Endometrial microvascular endothelial cells (primary cell): Measurements from ENCODE around the gene RTKN. TPM values are rescaled to one million over a fixed set of nuclear protein-coding genes. Genes with fewer than 3 reads are reported as not detected.

Experiments used
- in situ Hi-C: cut with HindIII; loops from 2 replicates; pipeline ENCODE4 v1.10.0; 2017; ENCODE audit warnings: low sequenced_read_pairs, low pct_unique_long_range_greater_than_20kb; ENCODE audit errors: inconsistent ontology term
- total RNA-seq: library from RNA; depleted of rRNA; stranded (reverse); fragments of >200 nt; gene quantifications from one replicate; pipeline ENCODE4 v1.2.3, GENCODE V29; 2015; ENCODE audit errors: inconsistent ontology term

RTKN gene
- total RNA-seq, 1 donor from 2014 or later: 1.0 TPM

DNA sequence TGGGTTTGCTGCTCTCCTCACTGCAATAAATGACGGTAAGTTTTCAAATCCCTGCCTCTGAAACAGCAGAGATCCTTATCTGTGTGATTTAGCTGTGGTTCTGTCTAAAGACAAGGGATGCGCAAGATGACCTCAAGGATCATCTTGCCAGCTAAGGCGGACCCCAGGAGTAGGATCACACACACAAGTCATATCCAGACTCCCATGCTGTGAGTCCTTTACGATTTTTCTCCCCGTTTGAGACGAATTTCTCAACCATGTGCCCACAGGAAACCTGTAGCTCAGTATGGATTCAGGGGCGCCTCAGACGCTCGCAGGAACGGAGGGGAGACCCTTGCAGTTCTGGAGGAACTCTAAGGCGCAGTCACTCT, 50.5 kb downstream of the RTKN start:
- in situ Hi-C loops: no loop called here

DNA sequence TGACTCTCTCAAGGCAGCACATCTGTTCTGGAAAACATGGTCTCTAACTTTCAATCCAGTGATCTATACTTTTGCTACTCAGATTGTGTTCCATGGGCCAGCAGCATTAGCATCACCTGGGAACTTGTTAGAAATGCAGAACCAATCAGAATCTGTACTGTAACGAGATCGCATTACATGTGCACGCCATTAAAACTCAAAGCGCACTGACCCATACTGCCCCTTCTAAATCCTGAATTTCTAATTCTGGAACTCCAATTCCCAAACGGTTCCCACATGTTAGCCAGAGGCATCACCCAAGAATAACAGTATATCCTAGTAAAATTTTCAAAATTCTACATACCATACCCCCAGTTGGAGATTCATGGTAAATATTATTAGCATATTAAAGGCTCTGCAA, 51.1 kb downstream of the RTKN start:
- in situ Hi-C loops: no loop called here

DNA sequence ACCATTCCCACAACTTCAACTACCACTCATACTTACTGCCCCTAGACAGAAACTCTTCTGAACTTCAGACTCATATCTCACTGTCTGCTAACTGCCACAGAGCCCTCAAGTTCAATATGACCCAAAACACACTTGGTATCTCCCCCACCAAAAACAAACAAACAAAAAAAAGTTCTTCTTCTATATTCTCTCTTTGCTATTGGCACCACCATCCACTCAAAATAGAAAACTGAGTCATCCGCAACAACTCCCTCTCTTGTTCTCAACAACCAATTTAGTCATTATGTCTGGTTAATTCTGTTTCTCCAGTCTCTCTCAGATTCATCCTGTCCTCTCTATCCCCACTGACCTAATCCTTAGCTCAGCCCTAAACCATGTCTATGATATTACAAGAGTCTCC, 54.4 kb downstream of the RTKN start:
- in situ Hi-C loops: no loop called here

DNA sequence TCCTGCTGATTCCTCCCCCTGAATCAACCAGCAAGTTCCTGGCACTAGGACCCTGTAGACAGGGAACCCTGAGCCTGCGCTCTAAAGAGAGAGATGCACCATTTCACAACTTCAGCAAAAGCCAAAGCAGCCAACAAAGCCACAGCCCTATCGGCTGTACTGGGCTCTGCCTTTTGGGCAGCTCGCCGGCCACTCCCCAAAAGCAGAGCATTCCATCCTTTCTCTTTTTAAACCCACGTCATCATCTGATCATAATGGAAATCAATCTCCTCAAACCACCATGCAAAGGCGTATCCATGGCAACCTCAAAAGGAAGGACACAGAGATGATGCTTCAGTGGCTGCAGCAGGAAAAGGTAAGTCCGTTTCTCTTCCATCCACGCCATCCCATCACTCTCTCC, 56.3 kb downstream of the RTKN start:
- in situ Hi-C loops: no loop called here

DNA sequence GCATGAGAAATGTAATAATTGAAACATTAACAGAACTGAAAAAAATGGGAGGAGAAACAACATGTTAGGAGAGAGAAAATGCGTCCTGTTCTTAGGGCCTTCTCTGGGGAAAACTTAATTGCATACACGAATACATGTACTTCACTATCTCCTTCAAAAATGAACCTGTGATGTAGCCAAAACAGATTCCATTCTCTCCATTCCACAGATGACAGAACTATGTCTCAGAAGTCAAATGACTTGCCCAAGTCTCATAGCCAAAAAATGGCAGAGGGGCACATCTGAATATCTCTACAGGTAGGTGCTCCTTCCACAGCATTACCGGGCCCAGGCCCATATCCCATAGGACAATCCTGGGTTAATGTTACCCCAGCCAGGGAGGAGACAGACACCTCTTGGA, 57.7 kb downstream of the RTKN start:
- in situ Hi-C loops: no loop called here

DNA sequence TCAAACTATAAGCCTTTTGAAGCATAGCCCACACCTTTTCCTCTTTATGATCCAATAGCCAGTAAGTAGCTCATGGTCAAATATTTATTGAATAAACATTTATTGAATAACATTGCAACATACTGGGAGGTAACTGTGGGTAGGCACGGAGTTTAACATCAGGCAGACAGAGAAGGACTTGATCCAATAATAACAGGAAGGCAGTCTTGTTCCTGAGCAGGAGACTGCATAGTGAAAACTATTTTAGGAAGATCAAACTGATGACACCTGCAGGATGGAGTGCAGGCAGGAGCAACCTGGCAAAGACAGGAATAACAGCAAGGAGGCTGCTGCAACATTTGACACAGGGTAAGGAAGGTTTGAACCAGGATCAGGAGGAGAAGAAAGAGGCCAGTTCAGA, 58.5 kb downstream of the RTKN start:
- in situ Hi-C loops: no loop called here

DNA sequence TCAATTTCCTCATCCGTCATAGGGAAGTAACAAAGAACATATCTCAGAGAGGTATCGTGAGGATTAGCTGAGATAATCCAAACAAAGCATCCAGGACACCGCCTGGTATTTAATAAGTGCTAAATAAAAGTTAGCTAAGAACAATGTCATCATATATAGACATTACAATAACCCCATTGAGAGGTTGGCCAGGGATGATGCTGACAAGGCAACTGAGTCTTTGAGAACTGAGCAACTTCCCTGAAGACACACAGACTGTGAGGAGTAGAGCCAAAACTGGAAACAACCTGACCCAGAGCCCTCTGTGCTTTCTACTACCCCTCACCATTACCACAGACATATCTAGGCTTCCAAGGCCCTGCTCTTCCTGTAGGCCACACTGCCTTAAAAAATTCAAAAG, 60.0 kb downstream of the RTKN start:
- in situ Hi-C loops: no loop called here

DNA sequence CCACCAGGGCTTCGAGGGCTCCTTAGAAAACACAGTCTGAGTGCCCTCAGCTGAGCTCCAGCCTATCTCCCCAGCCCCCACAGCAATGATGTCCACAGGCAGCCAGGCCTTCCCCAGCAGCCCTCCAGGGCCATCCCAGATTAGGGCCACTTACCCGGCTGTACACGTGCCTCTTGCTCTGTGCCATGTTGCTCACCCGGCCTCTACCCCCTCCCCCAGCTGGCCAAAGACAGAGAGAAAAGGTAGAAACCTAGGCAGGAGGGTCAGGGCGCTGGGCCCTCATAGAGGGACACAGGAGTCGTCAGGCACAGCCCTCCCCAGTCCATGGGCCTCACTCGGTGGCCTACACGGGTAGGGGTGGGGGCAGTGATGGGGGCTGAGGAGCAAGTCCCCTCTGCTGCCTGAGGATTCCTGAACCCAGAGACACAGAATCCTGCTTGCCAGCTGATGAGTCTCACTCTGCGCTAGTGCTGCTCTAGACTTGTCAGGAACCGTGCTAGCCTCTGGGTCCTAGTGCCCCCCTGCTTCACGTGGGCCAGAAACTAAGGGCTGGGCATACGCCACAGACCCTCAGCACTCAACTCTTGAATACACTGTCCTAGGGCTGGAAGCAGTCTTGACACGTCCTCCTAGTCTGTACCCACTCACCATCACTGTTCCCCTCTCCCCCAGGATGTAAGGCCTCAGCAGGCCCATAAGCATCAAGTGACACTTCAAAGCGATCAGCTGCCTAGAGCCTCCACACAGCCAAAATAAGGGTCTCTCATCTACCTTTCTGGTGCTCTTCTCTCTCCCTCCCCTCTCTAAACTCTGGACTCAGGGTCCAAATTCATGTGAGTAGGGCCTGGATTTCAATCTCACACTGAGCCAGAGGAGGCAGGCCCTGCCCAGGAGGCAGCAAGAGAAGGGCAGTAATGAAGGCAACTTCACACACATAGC, 61.6 kb downstream of the RTKN start, which contains the start of gene DCTN1:
Gene DCTN1, minus strand, starts transcription at position 461 of the 939 bp plus-strand sequence. Its CDS starts 274 bp downstream, at position 187.
- in situ Hi-C loops: no loop called here

DNA sequence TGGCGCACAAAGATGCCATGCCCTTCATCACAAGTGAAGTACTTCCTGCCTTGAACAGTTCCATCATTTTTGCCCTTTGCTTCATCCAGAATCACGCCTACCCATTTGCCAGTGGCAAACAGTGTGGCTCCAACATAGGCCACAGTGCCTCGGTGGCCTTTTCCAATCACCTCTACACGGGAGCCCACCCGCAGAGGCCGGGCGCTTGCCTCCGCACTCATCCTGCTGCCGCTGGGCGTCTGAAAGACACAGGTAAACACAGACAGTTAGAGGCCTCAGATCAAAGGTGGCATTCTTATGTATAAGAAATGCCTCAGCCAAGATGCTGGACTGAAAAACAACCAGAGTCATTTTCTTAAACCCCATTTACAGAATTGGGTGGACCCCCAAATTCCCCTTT, 63.7 kb downstream of the RTKN start:
- in situ Hi-C loops: no loop called here

DNA sequence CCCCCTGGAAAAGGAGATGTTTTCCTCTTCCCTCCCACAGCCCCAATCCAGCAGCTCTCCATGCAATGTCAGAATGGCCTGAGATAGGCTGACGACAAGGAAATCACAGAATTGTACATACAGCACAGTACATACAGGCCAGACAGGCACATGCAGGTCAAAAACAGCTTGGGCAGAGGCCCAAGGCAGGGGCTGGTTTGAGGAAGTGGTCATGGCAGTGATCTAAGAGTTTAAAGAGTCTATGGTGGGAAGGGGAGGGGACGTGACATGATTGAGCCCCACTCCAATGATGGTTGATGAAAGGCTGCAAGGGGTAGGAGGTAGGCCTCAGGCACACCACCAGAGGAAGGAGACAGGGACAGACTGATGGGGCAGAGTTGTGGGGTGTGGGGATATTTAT, 65.9 kb downstream of the RTKN start:
- in situ Hi-C loops: no loop called here

Other genes with a start within 250 kb of the RTKN start
- 62.7 TPM for gene MTHFD2, start 243.3 kb downstream of the RTKN start, total RNA-seq
- 0.37 TPM for gene SLC4A5, start 98.5 kb downstream of the RTKN start, total RNA-seq
- gene DCTN1, start 61.6 kb downstream of the RTKN start, total RNA-seq: 121 TPM
- 0.46 TPM for gene C2orf81, start 20.3 kb downstream of the RTKN start, total RNA-seq
- 28.4 TPM for gene WDR54, start 20.2 kb downstream of the RTKN start, total RNA-seq
- 13.2 TPM for gene INO80B, start 13.2 kb upstream of the RTKN start, total RNA-seq
- 40.0 TPM for gene WBP1, start 16.5 kb upstream of the RTKN start, total RNA-seq
- gene MOGS, start 23.4 kb upstream of the RTKN start, total RNA-seq: 92.7 TPM
- 29.5 TPM for gene MRPL53, start 30.7 kb upstream of the RTKN start, total RNA-seq
- gene CCDC142, start 41.1 kb upstream of the RTKN start, total RNA-seq: 7.1 TPM
- 33.7 TPM for gene TTC31, start 41.1 kb upstream of the RTKN start, total RNA-seq
- gene LBX2, start 57.7 kb upstream of the RTKN start, total RNA-seq: 2.5 TPM
- 17.2 TPM for gene PCGF1, start 65.8 kb upstream of the RTKN start, total RNA-seq
- not detected for gene TLX2, start 72.5 kb upstream of the RTKN start, total RNA-seq
- 0.19 TPM for gene DQX1, start 84.3 kb upstream of the RTKN start, total RNA-seq
- 135 TPM for gene AUP1, start 87.8 kb upstream of the RTKN start, total RNA-seq
- gene HTRA2, start 88.0 kb upstream of the RTKN start, total RNA-seq: 42.1 TPM
- gene LOXL3, start 112.0 kb upstream of the RTKN start, total RNA-seq: 0.65 TPM
- 9.1 TPM for gene DOK1, start 112.8 kb upstream of the RTKN start, total RNA-seq
- 0.09 TPM for gene M1AP, start 206.4 kb upstream of the RTKN start, total RNA-seq
- gene SEMA4F, start 212.3 kb upstream of the RTKN start, total RNA-seq: 13.2 TPM